Measurements from ENCODE around the gene TNS1.

DNA sequence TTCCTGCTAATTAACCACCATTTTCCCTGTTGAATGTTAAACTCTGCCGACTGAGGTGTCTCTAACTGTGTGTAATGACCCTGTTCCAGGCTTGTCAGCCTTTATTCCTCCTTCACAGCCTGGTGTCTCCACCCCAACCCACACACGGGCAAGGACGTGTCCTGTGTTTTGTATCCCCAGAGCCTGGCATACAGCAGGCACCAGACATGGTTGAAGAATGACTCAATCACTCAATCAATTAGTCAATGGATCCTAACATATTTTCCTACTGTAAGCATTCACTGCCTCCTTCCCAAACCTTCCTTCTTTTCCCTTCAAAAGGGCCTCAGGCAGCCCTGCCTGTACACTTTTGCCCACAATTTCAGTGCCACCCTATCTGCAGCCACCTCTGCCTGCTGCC, 2.7 kb upstream of the TNS1 start:
- TF ChIP-seq CTCF (IDR thresholded peaks at IDR 0.05) (no peak), EZH2 (IDR thresholded peaks at IDR 0.05; ENCODE audit: borderline replicate concordance, insufficient read depth, low read depth, low read length, poor library complexity, severe bottlenecking) (no peak)

All from B cell (primary cell).